Testis (tissue), 2 donors: Measurements from ENCODE around the gene NUDT5.

Experiments
- POLR2A ChIP-seq: fragments of 450-650 bp; IDR thresholded peaks from one replicate; pipeline ENCODE4 v1.6.1; 2017; ENCODE audit warnings: antibody characterized with exemption, mild to moderate bottlenecking, moderate library complexity
- TF ChIP-seq, protein P1 (sequence below), 3 experiments: fragments of 450-650 bp in 2 of 3; fragments of 200-600 bp in 1 of 3; sonication (generic) in 1 of 3; IDR thresholded peaks; one replicate each; pipeline ENCODE4 v1.5.1; 2016 to 2019; ENCODE audit warnings: antibody characterized with exemption in 3 of 3, mild to moderate bottlenecking in 2 of 3, moderate library complexity in 1 of 3

DNA sequence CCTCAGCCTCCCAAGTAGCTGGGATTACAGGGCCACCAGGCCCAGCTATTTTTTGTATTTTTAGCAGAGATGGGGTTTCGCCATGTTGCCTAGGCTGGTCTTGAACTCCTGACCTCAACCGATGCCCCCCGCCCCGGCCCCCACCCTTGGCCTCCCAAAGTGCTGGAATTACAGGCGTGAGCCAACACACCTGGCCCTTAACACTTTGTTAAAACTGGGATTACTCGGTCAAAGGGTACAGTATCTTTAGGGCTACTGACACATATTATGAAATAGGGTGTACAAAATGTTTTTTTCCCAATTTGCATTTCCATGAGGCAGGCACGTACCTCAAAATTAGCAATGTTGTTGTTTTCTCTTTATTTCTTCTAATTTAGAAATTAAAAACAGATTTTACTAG lies 11.5 kb downstream of the NUDT5 start:
- TF ChIP-seq, protein P1, sequence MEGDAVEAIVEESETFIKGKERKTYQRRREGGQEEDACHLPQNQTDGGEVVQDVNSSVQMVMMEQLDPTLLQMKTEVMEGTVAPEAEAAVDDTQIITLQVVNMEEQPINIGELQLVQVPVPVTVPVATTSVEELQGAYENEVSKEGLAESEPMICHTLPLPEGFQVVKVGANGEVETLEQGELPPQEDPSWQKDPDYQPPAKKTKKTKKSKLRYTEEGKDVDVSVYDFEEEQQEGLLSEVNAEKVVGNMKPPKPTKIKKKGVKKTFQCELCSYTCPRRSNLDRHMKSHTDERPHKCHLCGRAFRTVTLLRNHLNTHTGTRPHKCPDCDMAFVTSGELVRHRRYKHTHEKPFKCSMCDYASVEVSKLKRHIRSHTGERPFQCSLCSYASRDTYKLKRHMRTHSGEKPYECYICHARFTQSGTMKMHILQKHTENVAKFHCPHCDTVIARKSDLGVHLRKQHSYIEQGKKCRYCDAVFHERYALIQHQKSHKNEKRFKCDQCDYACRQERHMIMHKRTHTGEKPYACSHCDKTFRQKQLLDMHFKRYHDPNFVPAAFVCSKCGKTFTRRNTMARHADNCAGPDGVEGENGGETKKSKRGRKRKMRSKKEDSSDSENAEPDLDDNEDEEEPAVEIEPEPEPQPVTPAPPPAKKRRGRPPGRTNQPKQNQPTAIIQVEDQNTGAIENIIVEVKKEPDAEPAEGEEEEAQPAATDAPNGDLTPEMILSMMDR (IDR thresholded peaks at IDR 0.05), result no peak
- TF ChIP-seq POLR2A, result no peak
